Ovary (tissue), 9 donors: ENCODE measurements around the gene GSTO2. TPM values are rescaled to one million over a fixed set of nuclear protein-coding genes. Genes with fewer than 3 reads are reported as not detected.

Experiments
- DNase-seq, 5 donors: peaks; one replicate each; pipeline ENCODE4 v3.0.0-alpha.2; 2019 to 2020
- H3K27ac ChIP-seq, 2 donors: fragments of 200-600 bp; one replicate each; pipeline versions ENCODE4 v1.5.1 to v1.8.0; 2019 to 2022
- H3K27me3 ChIP-seq: fragments of 200-600 bp; one replicate; pipeline ENCODE4 v1.8.0; 2022
- H3K36me3 ChIP-seq: fragments of 200-600 bp; sonication (generic); one replicate; pipeline ENCODE4 v1.5.1; 2019
- H3K4me1 ChIP-seq: one replicate; pipeline ENCODE4 v1.8.1; 2013; ENCODE audit warnings: mild to moderate bottlenecking, moderate library complexity; ENCODE audit not compliant: insufficient read depth
- H3K4me3 ChIP-seq: fragments of 200-600 bp; sonication (generic); one replicate; pipeline ENCODE4 v1.5.1; 2017
- H3K9me3 ChIP-seq, 2 donors: fragments of 200-600 bp in 1 of 2; sonication (generic) in 1 of 2; one replicate each; pipeline versions ENCODE4 v1.5.1 to v1.8.1; 2013 to 2019; ENCODE audit warnings: mild to moderate bottlenecking in 1 of 2, moderate library complexity in 1 of 2
- EP300 ChIP-seq: sonication (generic); formaldehyde crosslinking; IDR thresholded peaks from one replicate; pipeline ENCODE4 v1.6.1; 2017; ENCODE audit warnings: antibody characterized with exemption
- POLR2A ChIP-seq: fragments of 450-650 bp; IDR thresholded peaks from one replicate; pipeline ENCODE4 v1.6.1; 2017; ENCODE audit warnings: antibody characterized with exemption, mild to moderate bottlenecking, moderate library complexity
- WGBS, 3 donors: extraction: QIAGEN DNeasy Blood & Tissue Kit in 1 of 3; methylation state at CpG; one replicate each; pipeline versions ENCODE4 v1.1.5 to v1.1.7; 2013 to 2017; 5-methylcytosine and 5-hydroxymethylcytosine counted together
- intact Hi-C, 4 donors: fragments of 100-400 bp; cut with DNase I; formaldehyde crosslinking; loops; one replicate each; pipeline versions ENCODE4 v1.11.0 to v1.15.1; 2022 to 2023
- polyA plus RNA-seq, 2 donors: library from polyadenylated mRNA; stranded (reverse); fragments of 200-250 nt in 1 of 2; fragments of 350-450 nt in 1 of 2; fragmentation: Illumina TruSeq in 1 of 2; extraction: RNeasy Lipid Tissue Mini Kit (QIAGEN cat#74804) in 1 of 2; gene quantifications; one replicate each; pipeline ENCODE4 v1.2.3, GENCODE V29; 2013 to 2014
- total RNA-seq, 7 donors: library from RNA; depleted of rRNA in 2 of 7; stranded (reverse); fragments of >200 nt in 2 of 7; fragmentation: NEBNext Ultra II Directional in 3 of 7; extraction: Animal tissue kit (Norgen Biotek cat#: 25700) in 3 of 7; gene quantifications; one replicate each; pipeline versions ENCODE4 v1.1.0 to v1.2.4, GENCODE V29; 2016 to 2023
- TF ChIP-seq, protein P1 (sequence below), 3 donors: fragments of 450-650 bp in 2 of 3; fragments of 200-600 bp in 1 of 3; IDR thresholded peaks; one replicate each; pipeline versions ENCODE4 v1.5.1 to v1.8.0; 2016 to 2022; ENCODE audit warnings: antibody characterized with exemption in 3 of 3, mild to moderate bottlenecking in 1 of 3
- donor health status: DM: no; HTN: no; CAD: no; lungs with moderate emphysema.
- donor health status: DM: no; HTN: no; CAD: no.
- donor health status: Bipolar disorder and iron deficiency.
- donor health status: DM: yes; HTN: yes; CAD: no.
- donor health status: DM: no; HTN: no; CAD: no.
- donor health status: DM: yes; HTN: yes; CAD: no.

The GSTO2 gene
- total and polyA plus RNA-seq, 9 donors = 3.7 to 19.0 (median 12.3) TPM

DNA sequence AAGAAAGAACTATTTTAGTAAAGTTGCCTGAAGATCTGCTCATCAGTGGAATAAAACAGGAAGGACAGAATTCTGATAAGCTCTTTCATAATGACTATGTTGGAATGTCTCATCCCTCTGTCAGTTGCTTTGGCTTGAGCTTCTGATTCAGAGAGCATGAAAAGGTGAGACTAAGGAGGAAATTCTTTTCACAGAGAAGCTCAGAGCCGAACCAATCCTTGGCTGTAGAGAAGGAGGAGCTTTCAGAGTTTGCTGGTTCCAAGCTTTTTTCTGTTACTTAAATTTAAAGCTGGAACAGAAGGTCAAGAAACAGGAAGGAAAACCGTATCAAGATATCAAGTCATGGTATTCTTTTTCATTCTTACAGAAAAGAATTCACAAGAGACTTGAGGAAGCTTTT, 24.0 kb downstream of the GSTO2 start:
- DNase-seq = no peak
- intact Hi-C loops = no loop called here
- Histone ChIP-seq H3K27me3 (no peaks in the 10 kb centered on the region), H3K9me3 (no peaks in the 10 kb centered on the region), H3K4me1 (peaks cover 2% of the 10 kb centered on the region), H3K4me3 (no peak overlapping the region), H3K36me3 (no peaks in the 10 kb centered on the region), H3K27ac (no peak overlapping the region)
- 36 to 44% (median 44%) methylated on average over 2 of the region's 2 CpGs for WGBS, 3 donors
- TF ChIP-seq EP300 (no peak), POLR2A (no peak)
- TF ChIP-seq, protein P1, sequence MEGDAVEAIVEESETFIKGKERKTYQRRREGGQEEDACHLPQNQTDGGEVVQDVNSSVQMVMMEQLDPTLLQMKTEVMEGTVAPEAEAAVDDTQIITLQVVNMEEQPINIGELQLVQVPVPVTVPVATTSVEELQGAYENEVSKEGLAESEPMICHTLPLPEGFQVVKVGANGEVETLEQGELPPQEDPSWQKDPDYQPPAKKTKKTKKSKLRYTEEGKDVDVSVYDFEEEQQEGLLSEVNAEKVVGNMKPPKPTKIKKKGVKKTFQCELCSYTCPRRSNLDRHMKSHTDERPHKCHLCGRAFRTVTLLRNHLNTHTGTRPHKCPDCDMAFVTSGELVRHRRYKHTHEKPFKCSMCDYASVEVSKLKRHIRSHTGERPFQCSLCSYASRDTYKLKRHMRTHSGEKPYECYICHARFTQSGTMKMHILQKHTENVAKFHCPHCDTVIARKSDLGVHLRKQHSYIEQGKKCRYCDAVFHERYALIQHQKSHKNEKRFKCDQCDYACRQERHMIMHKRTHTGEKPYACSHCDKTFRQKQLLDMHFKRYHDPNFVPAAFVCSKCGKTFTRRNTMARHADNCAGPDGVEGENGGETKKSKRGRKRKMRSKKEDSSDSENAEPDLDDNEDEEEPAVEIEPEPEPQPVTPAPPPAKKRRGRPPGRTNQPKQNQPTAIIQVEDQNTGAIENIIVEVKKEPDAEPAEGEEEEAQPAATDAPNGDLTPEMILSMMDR (IDR thresholded peaks at IDR 0.05) = no peak

DNA sequence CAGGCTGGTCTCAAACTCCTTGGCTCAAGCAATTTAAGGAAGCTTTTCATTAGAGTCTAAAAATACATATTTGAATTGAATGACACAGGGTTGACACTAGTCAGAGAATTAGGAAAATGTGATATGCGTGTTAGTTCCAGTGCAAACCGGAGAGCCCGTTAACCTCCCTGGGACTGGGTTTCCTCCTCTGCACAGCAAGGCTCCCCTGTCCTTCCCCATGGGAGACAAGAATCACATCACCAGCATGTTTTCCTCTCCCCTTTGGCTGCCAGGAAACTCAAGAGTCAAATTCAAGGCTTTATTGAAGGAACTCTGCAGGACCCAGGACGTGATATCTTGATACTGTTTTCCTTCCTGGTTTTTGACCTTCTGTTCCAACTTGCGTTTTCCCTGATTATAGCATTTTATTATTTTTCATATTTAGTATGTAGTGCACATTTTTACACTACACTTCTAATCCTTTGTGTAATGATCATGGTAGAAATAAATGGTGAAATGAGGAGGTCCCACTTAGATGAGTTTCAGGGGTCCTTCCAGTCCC, 24.9 kb downstream of the GSTO2 start:
- H3K4me1 ChIP-seq = peaks cover 3% of the 10 kb centered on the region
- no peak for DNase-seq
- H3K36me3 ChIP-seq = no peaks in the 10 kb centered on the region
- no peak overlapping the region for H3K27ac ChIP-seq
- no peaks in the 10 kb centered on the region for H3K27me3 ChIP-seq
- intact Hi-C loops = no loop called here
- no peaks in the 10 kb centered on the region for H3K9me3 ChIP-seq
- TF ChIP-seq, protein P1 (IDR thresholded peaks at IDR 0.05) = no peak
- TF ChIP-seq POLR2A (no peak), EP300 (no peak)
- no peak overlapping the region for H3K4me3 ChIP-seq
- 82 to 91% (median 82%) methylated on average over 5 of the region's 5 CpGs for WGBS, 3 donors

DNA sequence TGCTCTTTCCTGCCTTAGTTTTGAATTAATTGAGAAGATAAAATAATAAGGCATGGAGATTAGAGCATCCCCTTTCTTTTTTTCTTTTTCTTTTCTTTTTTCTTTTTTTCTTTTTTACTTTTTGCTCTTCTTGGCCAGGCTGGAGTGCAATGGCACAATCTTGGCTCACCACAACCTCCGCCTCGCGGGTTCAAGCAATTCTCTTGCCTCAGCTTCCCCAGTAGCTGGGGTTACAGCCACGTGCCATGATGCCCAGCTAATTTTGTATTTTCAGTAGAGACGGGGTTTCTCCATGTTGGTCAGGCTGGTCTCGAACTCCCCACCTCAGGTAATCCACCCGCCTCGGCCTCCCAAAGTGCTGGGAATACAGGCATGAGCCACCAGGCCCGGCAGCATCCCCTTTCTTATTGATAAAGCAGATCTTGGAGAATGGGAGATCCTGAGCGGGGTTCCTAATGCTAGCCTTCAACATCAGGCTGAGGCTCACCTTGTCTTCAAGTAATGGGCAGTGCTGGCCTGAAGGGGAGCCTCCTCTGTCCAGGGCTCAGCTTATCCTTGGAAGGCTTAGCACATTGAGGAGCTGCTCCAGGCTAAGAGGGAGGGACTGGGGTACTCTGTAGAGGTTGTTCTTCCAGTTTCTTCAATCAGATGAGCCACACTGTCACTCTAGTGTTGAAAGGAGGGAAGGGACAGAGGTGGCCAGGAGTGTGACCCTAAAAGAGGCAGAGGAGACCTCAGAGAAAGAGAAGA, 27.9 kb downstream of the GSTO2 start:
- Histone ChIP-seq H3K4me3 (no peak overlapping the region), H3K4me1 (peaks cover 19% of the 10 kb centered on the region), H3K9me3 (no peaks in the 10 kb centered on the region), H3K27me3 (no peaks in the 10 kb centered on the region), H3K36me3 (no peaks in the 10 kb centered on the region), H3K27ac (no peak overlapping the region)
- WGBS, 3 donors = 97 to 99% (median 98%) methylated on average over 10 of the region's 10 CpGs
- TF ChIP-seq POLR2A = no peak
- TF ChIP-seq, protein P1 (IDR thresholded peaks at IDR 0.05) = no peak
- no peak for DNase-seq
- intact Hi-C loops = loop anchor here in 1 of 4 donors (5.0 kb wide), 1 partner anchor 45 kb away; no protein-coding TSS in a partner anchor

DNA sequence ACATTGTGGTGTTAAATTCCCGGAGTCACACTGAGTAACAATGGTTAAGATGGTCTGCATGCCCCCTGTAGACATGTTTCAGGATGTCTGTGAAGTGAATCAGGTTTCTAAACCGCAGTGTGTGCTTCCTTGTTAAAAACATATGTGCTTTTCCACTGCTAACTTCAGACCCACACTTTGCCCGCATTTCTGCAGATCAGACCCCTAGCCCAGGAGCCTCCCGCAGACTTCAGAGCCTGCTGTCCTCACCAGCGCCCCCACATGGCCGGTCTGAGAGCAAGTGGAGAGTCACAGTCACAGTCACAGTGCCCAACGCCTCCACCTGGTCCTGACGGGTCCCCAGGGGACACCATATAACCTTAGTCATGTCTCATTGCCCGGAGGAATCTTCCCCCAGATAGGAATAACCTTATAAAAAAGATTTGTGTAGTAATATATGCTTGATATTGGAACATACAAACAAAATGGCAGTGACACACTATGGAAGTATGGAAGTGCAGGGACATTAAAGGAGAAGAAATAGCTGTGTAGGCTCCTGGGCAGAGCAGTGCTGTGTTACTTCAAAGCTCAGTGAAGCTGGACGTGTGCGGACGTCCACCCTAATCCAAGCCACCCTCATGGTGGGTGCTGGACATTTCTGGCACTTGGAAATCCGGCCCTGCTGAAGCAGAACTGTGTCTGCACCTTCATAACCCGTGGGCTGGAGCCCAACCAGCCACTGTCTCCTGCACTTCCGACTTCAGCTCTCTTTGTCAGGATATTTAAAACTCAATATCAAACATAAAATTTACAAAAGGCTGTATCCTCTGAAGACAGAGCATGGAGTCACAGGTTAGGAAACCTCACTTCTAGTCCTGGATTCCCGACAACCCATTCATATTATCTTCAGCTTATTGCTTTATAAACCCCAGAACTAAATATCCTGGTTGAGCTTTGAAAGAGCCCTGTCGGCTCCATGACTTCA, 29.0 kb downstream of the GSTO2 start:
- no peak overlapping the region for H3K4me3 ChIP-seq
- no peaks in the 10 kb centered on the region for H3K27me3 ChIP-seq
- TF ChIP-seq, protein P1 (IDR thresholded peaks at IDR 0.05) = peak in 1 of 3 donors; percentile 21
- TF ChIP-seq EP300 (no peak), POLR2A (no peak)
- H3K36me3 ChIP-seq = no peaks in the 10 kb centered on the region
- no peaks in the 10 kb centered on the region for H3K9me3 ChIP-seq
- H3K4me1 ChIP-seq = peaks cover 19% of the 10 kb centered on the region
- intact Hi-C loops = loop anchor here in 1 of 4 donors (5.0 kb wide), 1 partner anchor 44 kb away; no protein-coding TSS in a partner anchor
- peak in 3 of 5 donors; percentile 53 to 55 (median 54) for DNase-seq
- WGBS, 3 donors = 53 to 65% (median 56%) methylated on average over 17 of the region's 17 CpGs
- peak overlapping the region; percentile 29 to 95 for H3K27ac ChIP-seq
